Activated CD8-positive, alpha-beta T cell treated with anti-CD3 and anti-CD28 coated beads for 36 hours (primary cell): ENCODE measurements around the gene LRRTM4. TPM values are rescaled to one million over a fixed set of nuclear protein-coding genes. Genes with fewer than 3 reads are reported as not detected.
"Not testable (repeated sequence)": the region's sequence is repeated elsewhere in the genome, so short reads cannot be mapped to it uniquely, and the experiment has no call there.

Experiments used
- ATAC-seq: fragments of 200-7000 bp; cut with Tn5 transposase; one replicate; pipeline ENCODE4 v1.10.0; 2021; ENCODE audit warnings: mild to moderate bottlenecking, moderate library complexity
- CTCF ChIA-PET: fragments of 350-600 bp; sonication (Branson Sonifier 250); formaldehyde crosslinking; loops from one replicate; lab custom pipeline; 2021; ENCODE audit warnings: antibody characterized with exemption; lab: Charles Lee
- POLR2A ChIA-PET: fragments of 350-600 bp; sonication (Branson Sonifier 250); formaldehyde crosslinking; loops from one replicate; lab custom pipeline; 2021; ENCODE audit warnings: antibody characterized with exemption; lab: Charles Lee
- DNase-seq: peaks from one replicate; pipeline ENCODE4 v3.0.0-alpha.2; 2020
- H3K27ac Mint-ChIP-seq: one replicate; pipeline ENCODE4 v1.8.0; 2021; ENCODE audit warnings: mild to moderate bottlenecking, mixed read lengths
- H3K27me3 Mint-ChIP-seq: one replicate; pipeline ENCODE4 v1.8.0; 2021; ENCODE audit warnings: mixed read lengths
- H3K36me3 Mint-ChIP-seq: one replicate; pipeline ENCODE4 v1.8.0; 2021; ENCODE audit warnings: low read depth, mixed read lengths
- H3K4me1 Mint-ChIP-seq: one replicate; pipeline ENCODE4 v1.8.0; 2021; ENCODE audit warnings: low read depth, mixed read lengths
- H3K4me3 Mint-ChIP-seq: one replicate; pipeline ENCODE4 v1.8.0; 2021; ENCODE audit warnings: mild to moderate bottlenecking, moderate library complexity, mixed read lengths
- H3K9me3 Mint-ChIP-seq: one replicate; pipeline ENCODE4 v1.8.0; 2021; ENCODE audit warnings: mixed read lengths
- CTCF ChIP-seq: fragments of 200-600 bp; IDR thresholded peaks from one replicate; pipeline ENCODE4 v1.8.0; 2022; ENCODE audit warnings: antibody characterized with exemption, mild to moderate bottlenecking
- intact Hi-C: fragments of 100-400 bp; cut with micrococcal nuclease; formaldehyde crosslinking; loops from one replicate; pipeline ENCODE4 v1.10.0; 2022
- total RNA-seq, 2 experiments: library from RNA; stranded (reverse); gene quantifications; one replicate each; pipeline ENCODE4 v1.2.3, GENCODE V29; 2021

Gene LRRTM4
- total RNA-seq, 2 experiments from 2014 or later, result not detected

- POLR2A ChIA-PET, result no interaction called here
Observed at GRCh38 chr2:77191665-77192064, 330.5 kb downstream of the LRRTM4 start.

GRCh38 chr2:77190721-77191346 lies 331.3 kb downstream of the LRRTM4 start:
- Mint-ChIP-seq H3K27me3 (no peaks in the 10 kb centered on the region), H3K4me3 (no peak overlapping the region), H3K9me3 (peaks cover 7% of the 10 kb centered on the region), H3K36me3 (no peaks in the 10 kb centered on the region), H3K27ac (no peak overlapping the region), H3K4me1 (no peaks in the 10 kb centered on the region)
- TF ChIP-seq CTCF, result no peak
- ATAC-seq, result no peak
- CTCF ChIA-PET, result no interaction called here
- no peak for DNase-seq
- intact Hi-C loops, result no loop called here
- POLR2A ChIA-PET, result no interaction called here

More at GRCh38 chr2:77191665-77192064, 330.5 kb downstream of the LRRTM4 start:
- H3K4me1 Mint-ChIP-seq, result no peaks in the 10 kb centered on the region
- intact Hi-C loops, result no loop called here
- peaks cover 6% of the 10 kb centered on the region for H3K9me3 Mint-ChIP-seq
- no peaks in the 10 kb centered on the region for H3K36me3 Mint-ChIP-seq
- ATAC-seq, result no peak
- no peak overlapping the region for H3K4me3 Mint-ChIP-seq
- CTCF ChIA-PET, result no interaction called here
- no peaks in the 10 kb centered on the region for H3K27me3 Mint-ChIP-seq
- TF ChIP-seq CTCF, result no peak
- no peak overlapping the region for H3K27ac Mint-ChIP-seq
- no peak for DNase-seq

GRCh38 chr2:77185052-77185451 lies 337.1 kb downstream of the LRRTM4 start:
- intact Hi-C loops, result no loop called here
- no peak for TF ChIP-seq CTCF
- no peaks in the 10 kb centered on the region for H3K4me1 Mint-ChIP-seq
- H3K9me3 Mint-ChIP-seq, result peaks cover 20% of the 10 kb centered on the region
- no peak overlapping the region for H3K4me3 Mint-ChIP-seq
- DNase-seq (no peak), ATAC-seq (no peak)
- no peaks in the 10 kb centered on the region for H3K36me3 Mint-ChIP-seq
- CTCF ChIA-PET, result no interaction called here
- H3K27me3 Mint-ChIP-seq, result no peaks in the 10 kb centered on the region
- POLR2A ChIA-PET, result no interaction called here
- H3K27ac Mint-ChIP-seq, result no peak overlapping the region

- intact Hi-C loops, result no loop called here
- CTCF ChIA-PET, result no interaction called here
- no peaks in the 10 kb centered on the region for H3K4me1 Mint-ChIP-seq
- no peak overlapping the region for H3K27ac Mint-ChIP-seq
- H3K9me3 Mint-ChIP-seq, result peaks cover 18% of the 10 kb centered on the region
- H3K36me3 Mint-ChIP-seq, result no peaks in the 10 kb centered on the region
- no peak for TF ChIP-seq CTCF
- no peak overlapping the region for H3K4me3 Mint-ChIP-seq
- no peaks in the 10 kb centered on the region for H3K27me3 Mint-ChIP-seq
- no peak for ATAC-seq
- POLR2A ChIA-PET, result no interaction called here
- DNase-seq, result no peak
Observed at GRCh38 chr2:77179297-77179696, 342.9 kb downstream of the LRRTM4 start.

DNA sequence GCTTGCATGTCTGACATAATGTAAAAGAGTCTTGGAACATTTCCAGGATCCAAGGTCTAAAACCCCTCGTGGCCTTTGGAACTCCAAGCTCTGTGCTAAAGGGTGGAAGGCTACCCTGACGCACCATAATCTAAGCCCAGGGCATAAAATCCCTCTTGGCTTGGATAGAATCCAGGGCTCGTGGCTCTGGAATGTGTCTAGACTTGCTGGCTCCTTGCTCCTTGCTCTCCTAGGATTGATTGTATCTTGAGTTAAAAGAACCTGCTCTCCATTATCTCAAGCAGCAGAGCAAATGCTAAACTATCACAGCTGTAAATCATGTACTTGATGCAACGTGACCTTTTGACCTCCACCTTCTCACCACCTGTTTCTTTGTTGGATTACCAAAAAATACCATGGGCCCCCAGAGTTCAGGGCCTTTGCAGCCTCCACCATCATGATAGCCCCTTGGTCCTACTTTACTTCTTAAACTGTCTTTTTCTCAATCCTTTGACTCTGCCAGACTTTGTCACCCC lies 346.9 kb downstream of the LRRTM4 start:
- DNase-seq, H3K27me3 Mint-ChIP-seq, POLR2A ChIA-PET, H3K4me3 Mint-ChIP-seq, CTCF ChIA-PET, H3K36me3 Mint-ChIP-seq, ATAC-seq, H3K27ac Mint-ChIP-seq, H3K9me3 Mint-ChIP-seq, intact Hi-C loops, H3K4me1 Mint-ChIP-seq: not testable (repeated sequence)
